BLaER1 (cell line): Measurements from ENCODE around the gene PGLYRP3.

Experiments
- H3K27ac ChIP-seq: shearing (Covaris generic); formaldehyde crosslinking; 2 replicates; pipeline ENCODE4 v1.8.1; 2022
- H3K27me3 ChIP-seq: shearing (Covaris generic); formaldehyde crosslinking; 2 replicates; pipeline ENCODE4 v1.8.1; 2022
- H3K36me3 ChIP-seq: shearing (Covaris generic); formaldehyde crosslinking; 2 replicates; pipeline ENCODE4 v1.8.1; 2022
- H3K4me1 ChIP-seq: shearing (Covaris generic); formaldehyde crosslinking; 2 replicates; pipeline ENCODE4 v1.8.1; 2022
- H3K4me2 ChIP-seq: shearing (Covaris generic); formaldehyde crosslinking; 2 replicates; pipeline ENCODE4 v1.8.1; 2022
- H3K4me3 ChIP-seq: shearing (Covaris generic); formaldehyde crosslinking; 2 replicates; pipeline ENCODE4 v1.8.1; 2022
- H3K9ac ChIP-seq: shearing (Covaris generic); formaldehyde crosslinking; 2 replicates; pipeline ENCODE4 v1.8.1; 2022
- H3K9me3 ChIP-seq: shearing (Covaris generic); formaldehyde crosslinking; 2 replicates; pipeline ENCODE4 v1.8.1; 2022
- H4K20me1 ChIP-seq: shearing (Covaris generic); formaldehyde crosslinking; 2 replicates; pipeline ENCODE4 v1.8.1; 2022
- Cebpa-rat ChIP-seq: shearing (Covaris generic); IDR thresholded peaks from 2 replicates; pipeline ENCODE4 v1.8.1; 2022

Gene PGLYRP3

DNA sequence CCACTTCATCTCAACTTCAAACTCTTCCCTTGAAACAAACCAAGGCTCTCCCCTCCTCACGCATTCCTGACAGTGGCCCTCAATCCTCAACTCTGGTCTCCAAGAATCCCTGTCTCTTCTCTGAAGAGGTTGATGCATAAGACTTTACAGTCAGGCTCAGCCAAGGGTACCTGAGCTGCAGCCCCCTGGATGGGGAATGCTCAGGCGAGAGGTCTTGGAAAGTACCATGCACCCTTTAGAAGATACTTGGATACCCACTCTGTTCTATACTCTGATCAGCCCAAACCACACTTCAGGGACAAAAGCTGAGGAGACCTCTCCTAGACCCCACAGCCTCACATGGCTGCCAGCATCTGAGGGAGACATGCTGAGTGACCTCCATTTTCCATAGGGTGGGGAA lies 536 bp upstream of the PGLYRP3 start:
- H3K9me3 ChIP-seq, result peaks cover 7% of the 10 kb centered on the region; the same call in 1 of the 2 replicates
- no peak overlapping the region for H3K9ac ChIP-seq
- H3K4me1 ChIP-seq, result peaks cover 22% of the 10 kb centered on the region
- no peak for TF ChIP-seq Cebpa-rat
- no peaks in the 10 kb centered on the region for H3K27me3 ChIP-seq
- no peaks in the 10 kb centered on the region for H4K20me1 ChIP-seq
- no peak overlapping the region for H3K27ac ChIP-seq
- no peak overlapping the region for H3K4me2 ChIP-seq
- no peak overlapping the region for H3K4me3 ChIP-seq
- H3K36me3 ChIP-seq, result no peaks in the 10 kb centered on the region

DNA sequence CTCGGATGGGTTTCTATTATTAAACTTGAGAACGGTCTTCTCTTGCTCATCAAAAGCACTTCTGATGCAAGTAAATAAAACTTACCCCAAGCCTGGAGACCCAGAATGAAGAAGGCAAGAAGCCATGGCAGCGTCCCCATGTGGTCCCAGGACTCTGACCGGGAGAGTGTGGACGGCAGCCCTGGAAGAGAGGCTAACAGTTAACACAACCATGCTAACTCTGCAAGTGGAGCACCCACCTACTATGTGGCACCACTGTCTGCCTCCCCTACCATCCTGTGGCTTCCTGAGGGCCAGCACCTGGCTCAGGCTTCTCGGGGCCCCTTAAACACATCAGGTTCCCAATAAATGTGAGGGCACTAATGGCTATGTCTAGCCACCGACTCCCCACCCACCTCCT lies 2.2 kb downstream of the PGLYRP3 start:
- Histone ChIP-seq H3K36me3 (no peaks in the 10 kb centered on the region), H3K27me3 (no peaks in the 10 kb centered on the region), H3K4me1 (peaks cover 46% of the 10 kb centered on the region), H4K20me1 (no peaks in the 10 kb centered on the region), H3K9ac (no peak overlapping the region), H3K4me3 (no peak overlapping the region), H3K9me3 (peaks cover 5% of the 10 kb centered on the region; the same call in 1 of the 2 replicates), H3K4me2 (peak overlapping the region; percentile 53), H3K27ac (0 out of 2 replicates have a peak overlapping the region, but pooled peaks have one; percentile 26)
- TF ChIP-seq Cebpa-rat, result no peak

DNA sequence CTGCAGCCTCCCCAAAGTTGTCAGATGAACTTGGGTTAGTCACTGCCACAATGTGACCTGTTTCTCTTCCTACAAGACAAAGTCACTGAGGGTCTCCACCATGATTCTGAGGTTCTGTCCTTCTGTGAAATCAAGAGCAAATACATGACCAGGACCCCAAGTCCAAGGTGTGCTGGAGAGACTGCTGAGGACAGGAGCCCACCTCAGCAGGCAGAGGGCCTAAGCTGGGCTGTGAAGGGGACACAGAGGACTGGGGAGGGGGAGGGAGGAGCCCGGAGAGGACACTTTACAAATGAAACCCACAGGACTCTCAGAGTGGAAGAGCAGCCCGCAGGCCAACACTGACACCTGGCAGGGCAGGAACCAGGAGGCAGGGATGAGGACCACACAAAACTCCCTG lies 3.3 kb downstream of the PGLYRP3 start:
- TF ChIP-seq Cebpa-rat, result no peak
- H3K27ac ChIP-seq, result no peak overlapping the region
- no peak overlapping the region for H3K9ac ChIP-seq
- H3K4me1 ChIP-seq, result peaks cover 48% of the 10 kb centered on the region
- H3K27me3 ChIP-seq, result no peaks in the 10 kb centered on the region
- no peak overlapping the region for H3K4me3 ChIP-seq
- peak overlapping the region; percentile 53 for H3K4me2 ChIP-seq
- no peaks in the 10 kb centered on the region for H4K20me1 ChIP-seq
- no peaks in the 10 kb centered on the region for H3K9me3 ChIP-seq
- no peaks in the 10 kb centered on the region for H3K36me3 ChIP-seq

DNA sequence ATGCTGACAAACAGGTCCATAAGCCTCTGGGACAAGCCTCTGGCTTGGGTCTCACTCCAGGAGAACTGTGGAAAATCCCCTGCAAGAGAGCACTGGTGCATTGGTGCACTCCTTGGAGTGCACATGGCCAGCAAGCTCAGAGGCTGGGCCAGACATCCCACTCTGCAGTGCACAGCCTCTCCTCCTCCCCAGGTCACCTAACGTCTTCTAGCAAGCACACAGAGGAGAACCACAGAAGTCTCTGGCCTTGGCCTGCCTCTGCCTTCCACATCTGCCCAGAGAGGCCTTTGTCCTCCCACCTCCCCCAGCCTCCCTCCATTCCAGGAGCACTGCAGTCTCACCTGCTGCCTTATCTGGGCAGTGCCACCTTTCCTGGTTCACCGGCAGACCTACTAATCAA lies 4.2 kb downstream of the PGLYRP3 start:
- Histone ChIP-seq H3K9ac (no peak overlapping the region), H3K27me3 (no peaks in the 10 kb centered on the region), H3K36me3 (no peaks in the 10 kb centered on the region), H3K4me1 (peaks cover 48% of the 10 kb centered on the region), H3K27ac (no peak overlapping the region), H3K4me2 (no peak overlapping the region), H4K20me1 (no peaks in the 10 kb centered on the region), H3K9me3 (no peaks in the 10 kb centered on the region), H3K4me3 (no peak overlapping the region)
- no peak for TF ChIP-seq Cebpa-rat

DNA sequence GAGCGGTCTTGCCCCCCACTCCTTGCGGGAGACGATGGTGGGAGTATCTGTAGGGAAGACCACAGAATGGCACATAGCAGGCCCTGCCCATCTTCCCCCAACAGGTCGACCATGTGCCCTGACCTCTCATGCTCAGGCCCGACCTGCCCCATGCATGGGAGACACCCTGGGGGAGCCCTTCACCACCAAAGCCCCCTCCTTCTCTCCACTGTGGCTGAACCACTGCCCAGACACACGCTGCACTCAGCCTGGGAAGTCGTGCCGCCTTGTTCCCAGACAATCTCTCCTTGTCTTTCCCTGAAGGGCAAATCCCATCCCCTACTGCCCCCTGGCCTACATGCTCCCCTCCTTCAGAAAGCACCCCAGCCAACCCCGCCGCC lies 5.5 kb downstream of the PGLYRP3 start:
- H4K20me1 ChIP-seq, result no peaks in the 10 kb centered on the region
- no peaks in the 10 kb centered on the region for H3K36me3 ChIP-seq
- no peak for TF ChIP-seq Cebpa-rat
- no peaks in the 10 kb centered on the region for H3K9me3 ChIP-seq
- H3K27me3 ChIP-seq, result no peaks in the 10 kb centered on the region
- no peak overlapping the region for H3K4me3 ChIP-seq
- no peak overlapping the region for H3K9ac ChIP-seq
- H3K4me2 ChIP-seq, result peak overlapping the region; percentile 83
- H3K4me1 ChIP-seq, result peaks cover 43% of the 10 kb centered on the region
- no peak overlapping the region for H3K27ac ChIP-seq

DNA sequence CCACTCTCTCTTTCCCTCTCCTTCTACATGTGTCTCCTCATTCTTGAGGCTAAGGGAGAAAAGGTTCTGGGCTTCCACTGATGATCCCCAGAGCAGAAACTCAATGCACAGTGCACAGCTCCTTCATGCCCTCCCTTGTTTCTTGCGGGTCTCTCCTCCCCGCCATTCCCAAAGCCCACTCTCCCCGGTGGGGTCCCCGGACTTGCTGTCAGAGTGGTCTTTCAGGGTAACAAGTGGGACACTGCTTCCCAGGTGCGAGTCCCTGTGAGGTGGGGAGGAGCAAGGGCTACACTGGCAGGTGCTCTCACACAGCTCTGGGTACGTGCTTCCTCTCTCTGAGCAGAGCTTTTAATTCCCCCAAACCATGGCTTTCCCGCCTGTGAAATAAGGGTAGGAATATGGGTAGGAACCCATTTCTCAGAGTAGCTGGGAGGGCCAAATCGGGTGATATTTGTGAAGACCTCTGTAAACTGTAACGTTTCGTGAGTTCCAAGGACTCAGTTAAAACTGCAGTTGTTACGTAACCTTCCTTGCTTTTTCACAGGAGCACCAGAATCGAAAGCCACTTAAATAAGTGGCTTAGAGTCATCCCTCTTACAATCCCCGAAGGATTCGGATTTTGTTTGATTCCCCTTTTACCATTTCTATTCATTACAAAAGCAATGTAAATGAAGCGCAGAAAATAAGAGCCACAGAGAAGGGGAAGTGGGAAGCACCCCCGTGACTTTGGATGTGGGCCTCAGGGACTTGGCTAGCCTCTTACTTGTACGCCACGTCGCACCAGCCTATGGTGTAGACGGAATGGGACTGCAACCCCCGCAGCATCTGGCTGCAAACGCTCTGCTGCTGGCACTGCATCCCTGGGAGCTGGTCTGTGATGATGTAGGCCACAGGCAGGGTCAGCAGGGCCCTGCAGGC lies 6.2 kb downstream of the PGLYRP3 start:
- H3K4me3 ChIP-seq, result no peak overlapping the region
- no peak overlapping the region; the same call in 1 of the 2 replicates for H3K27ac ChIP-seq
- no peaks in the 10 kb centered on the region for H3K27me3 ChIP-seq
- H3K4me1 ChIP-seq, result peaks cover 43% of the 10 kb centered on the region
- H3K9ac ChIP-seq, result no peak overlapping the region
- no peaks in the 10 kb centered on the region for H4K20me1 ChIP-seq
- H3K4me2 ChIP-seq, result peak overlapping the region; percentile 83
- no peaks in the 10 kb centered on the region for H3K36me3 ChIP-seq
- peak; percentile 75 for TF ChIP-seq Cebpa-rat
- H3K9me3 ChIP-seq, result no peaks in the 10 kb centered on the region

DNA sequence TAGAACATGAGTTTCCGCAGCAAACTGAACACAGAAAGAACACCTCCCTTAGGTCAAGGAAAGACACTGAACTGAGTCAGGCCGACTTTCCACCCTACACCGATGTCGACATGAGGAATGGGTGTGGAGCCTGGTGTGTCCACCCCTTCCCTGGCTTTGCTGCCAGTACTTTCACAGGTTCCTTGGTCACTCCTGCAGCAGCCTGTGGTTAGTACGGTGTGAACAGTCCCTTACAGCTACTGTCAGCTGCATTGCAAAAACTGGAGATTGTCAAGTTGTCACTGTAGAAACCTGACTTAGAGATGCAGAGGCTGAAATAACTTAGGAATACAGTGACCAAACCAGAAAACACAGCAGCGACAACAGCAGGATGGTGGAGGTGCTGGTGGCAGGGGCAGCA lies 7.1 kb downstream of the PGLYRP3 start:
- H3K4me2 ChIP-seq, result peak overlapping the region; percentile 83
- no peaks in the 10 kb centered on the region for H3K27me3 ChIP-seq
- H3K9me3 ChIP-seq, result no peaks in the 10 kb centered on the region
- H3K36me3 ChIP-seq, result no peaks in the 10 kb centered on the region
- peaks cover 39% of the 10 kb centered on the region for H3K4me1 ChIP-seq
- no peak for TF ChIP-seq Cebpa-rat
- H3K27ac ChIP-seq, result no peak overlapping the region
- H3K9ac ChIP-seq, result no peak overlapping the region
- H3K4me3 ChIP-seq, result no peak overlapping the region
- no peaks in the 10 kb centered on the region for H4K20me1 ChIP-seq

DNA sequence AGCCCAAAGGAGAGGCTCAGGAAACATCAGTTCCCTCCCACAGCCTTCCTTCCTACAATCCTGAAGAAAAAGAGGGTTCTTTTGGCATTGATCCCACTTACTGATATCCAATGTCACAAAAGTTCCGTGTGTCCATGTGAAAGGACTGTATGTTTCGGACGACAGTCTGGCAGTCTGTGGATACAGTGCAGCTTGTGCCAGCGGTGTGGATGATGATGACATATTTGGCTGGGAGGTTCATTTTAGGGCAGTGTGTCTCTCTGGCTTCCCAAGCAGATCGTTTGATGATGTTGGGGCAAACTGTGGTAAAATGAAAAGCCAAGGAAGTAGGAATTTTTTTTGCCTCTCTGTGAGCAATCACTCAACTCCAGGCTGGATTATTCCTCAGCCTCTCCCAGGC lies 10.4 kb downstream of the PGLYRP3 start:
- Histone ChIP-seq H3K9me3 (peaks cover 5% of the 10 kb centered on the region), H4K20me1 (no peaks in the 10 kb centered on the region), H3K4me2 (no peak overlapping the region), H3K36me3 (no peaks in the 10 kb centered on the region), H3K27me3 (no peaks in the 10 kb centered on the region), H3K4me3 (no peak overlapping the region), H3K9ac (no peak overlapping the region), H3K4me1 (peaks cover 26% of the 10 kb centered on the region), H3K27ac (no peak overlapping the region)
- TF ChIP-seq Cebpa-rat, result no peak

DNA sequence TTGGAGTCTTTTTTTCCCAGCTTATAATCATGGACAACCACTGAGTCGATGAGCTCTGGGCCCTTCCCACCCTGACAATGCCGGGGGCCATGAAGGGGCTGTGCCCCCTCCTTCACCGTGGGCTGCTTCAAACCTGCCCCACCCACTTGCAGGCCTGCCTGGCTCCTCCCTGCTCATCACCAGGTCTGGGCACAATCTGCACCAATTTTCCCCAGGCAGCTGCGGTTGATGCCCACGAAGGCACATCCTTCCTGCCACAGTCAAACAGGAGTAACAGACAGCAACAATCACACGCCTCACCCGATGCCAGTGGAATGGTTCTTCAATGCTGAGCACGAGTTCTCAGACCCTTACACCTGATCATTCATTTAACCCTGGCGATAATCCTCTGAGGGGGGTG lies 18.9 kb downstream of the PGLYRP3 start:
- no peak for TF ChIP-seq Cebpa-rat
- Histone ChIP-seq H3K4me1 (peaks cover 76% of the 10 kb centered on the region), H3K9me3 (peaks cover 9% of the 10 kb centered on the region), H3K9ac (peak overlapping the region; percentile 77), H3K36me3 (no peaks in the 10 kb centered on the region), H3K27ac (peak overlapping the region; percentile 83), H3K4me3 (peak overlapping the region; percentile 58), H4K20me1 (no peaks in the 10 kb centered on the region), H3K27me3 (no peaks in the 10 kb centered on the region), H3K4me2 (peak overlapping the region; percentile 94)

DNA sequence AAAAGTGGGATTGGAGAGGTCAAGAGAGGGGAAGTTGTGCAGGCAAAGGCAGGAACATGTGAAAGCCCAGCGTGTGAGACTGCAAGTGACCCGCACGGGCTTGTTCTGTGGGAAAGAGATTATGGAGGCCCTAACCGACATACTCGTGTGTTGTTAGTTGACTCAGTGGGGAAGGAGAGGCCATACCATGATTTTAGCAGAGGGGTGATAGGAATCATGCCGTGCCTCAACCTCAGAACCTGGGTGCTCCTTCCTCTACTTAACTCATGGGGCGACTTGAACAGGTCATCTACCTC lies 19.3 kb downstream of the PGLYRP3 start:
- H3K9me3 ChIP-seq, result peaks cover 9% of the 10 kb centered on the region
- H3K9ac ChIP-seq, result peak overlapping the region; percentile 77
- peak overlapping the region; percentile 58 for H3K4me3 ChIP-seq
- peaks cover 76% of the 10 kb centered on the region for H3K4me1 ChIP-seq
- no peaks in the 10 kb centered on the region for H3K27me3 ChIP-seq
- no peaks in the 10 kb centered on the region for H3K36me3 ChIP-seq
- H4K20me1 ChIP-seq, result no peaks in the 10 kb centered on the region
- H3K27ac ChIP-seq, result peak overlapping the region; percentile 83
- TF ChIP-seq Cebpa-rat, result no peak
- H3K4me2 ChIP-seq, result peak overlapping the region; percentile 94
